DND-41 (cell line): ENCODE data around the gene ARHGAP32.
"Not testable (repeated sequence)": the region's sequence is repeated elsewhere in the genome, so short reads cannot be mapped to it uniquely, and the experiment has no call there.

Experiments used
- ATAC-seq: fragments of 200-7000 bp; cut with Tn5 transposase; 3 replicates; pipeline ENCODE4 v1.9.1; 2021; ENCODE audit warnings: low read depth; ENCODE audit not compliant: insufficient read depth
- DNase-seq: peaks from one replicate; pipeline ENCODE4 v3.0.0-alpha.2; 2020
- H2AFZ ChIP-seq: 2 replicates; pipeline ENCODE4 v1.6.0; 2012; ENCODE audit warnings: low read depth, low read length
- H3K27ac ChIP-seq: 2 replicates; pipeline ENCODE4 v1.5.1; 2012; ENCODE audit warnings: low read length, inconsistent platforms
- H3K27me3 ChIP-seq: fragments of 200-600 bp; sonication (generic); 2 replicates; pipeline ENCODE4 v1.6.0; 2012; ENCODE audit warnings: low read length, mild to moderate bottlenecking, inconsistent platforms; ENCODE audit not compliant: insufficient read depth, poor library complexity
- H3K36me3 ChIP-seq: 2 replicates; pipeline ENCODE4 v1.5.1; 2012; ENCODE audit warnings: low read length, inconsistent platforms; ENCODE audit not compliant: insufficient read depth
- H3K4me1 ChIP-seq: 2 replicates; pipeline ENCODE4 v1.5.1; 2012; ENCODE audit warnings: mild to moderate bottlenecking, low read length; ENCODE audit not compliant: insufficient read depth
- H3K4me2 ChIP-seq: 2 replicates; pipeline ENCODE4 v1.6.0; 2012; ENCODE audit warnings: mild to moderate bottlenecking, moderate library complexity, low read length, inconsistent platforms; ENCODE audit not compliant: insufficient read depth
- H3K4me3 ChIP-seq, 2 experiments: fragments of 200-600 bp in 1 of 2; shearing (Covaris generic) in 1 of 2; 2 replicates each; pipeline ENCODE4 v1.5.1; 2012 to 2016; ENCODE audit warnings: inconsistent platforms in 2 of 2, low read length in 2 of 2, mild to moderate bottlenecking in 2 of 2, low read depth in 1 of 2, moderate library complexity in 1 of 2
- H3K79me2 ChIP-seq: 2 replicates; pipeline ENCODE4 v1.6.0; 2012; ENCODE audit warnings: low read length, inconsistent platforms; ENCODE audit not compliant: insufficient read depth
- H3K9ac ChIP-seq: 2 replicates; pipeline ENCODE4 v1.6.0; 2012; ENCODE audit warnings: low read depth, mild to moderate bottlenecking, inconsistent platforms, low read length, moderate library complexity
- H3K9me3 ChIP-seq: 2 replicates; pipeline ENCODE4 v1.5.1; 2012; ENCODE audit warnings: low read length, moderate library complexity, mild to moderate bottlenecking, inconsistent platforms; ENCODE audit not compliant: insufficient read depth, severe bottlenecking
- H4K20me1 ChIP-seq: 2 replicates; pipeline ENCODE4 v1.6.0; 2012; ENCODE audit warnings: low read length; ENCODE audit not compliant: insufficient read depth
- EZH2 ChIP-seq: IDR thresholded peaks from 3 replicates; pipeline ENCODE4 v1.6.1; 2012; ENCODE audit warnings: borderline replicate concordance, low read depth, mild to moderate bottlenecking, moderate library complexity, low read length, inconsistent platforms; ENCODE audit not compliant: severe bottlenecking
- TF ChIP-seq, protein P1 (sequence below): IDR thresholded peaks from 2 replicates; pipeline ENCODE4 v1.5.1; 2012; ENCODE audit warnings: borderline replicate concordance, low read length, moderate library complexity, mild to moderate bottlenecking; ENCODE audit not compliant: poor library complexity, severe bottlenecking; ENCODE audit errors: extremely low read depth

ARHGAP32 gene

DNA sequence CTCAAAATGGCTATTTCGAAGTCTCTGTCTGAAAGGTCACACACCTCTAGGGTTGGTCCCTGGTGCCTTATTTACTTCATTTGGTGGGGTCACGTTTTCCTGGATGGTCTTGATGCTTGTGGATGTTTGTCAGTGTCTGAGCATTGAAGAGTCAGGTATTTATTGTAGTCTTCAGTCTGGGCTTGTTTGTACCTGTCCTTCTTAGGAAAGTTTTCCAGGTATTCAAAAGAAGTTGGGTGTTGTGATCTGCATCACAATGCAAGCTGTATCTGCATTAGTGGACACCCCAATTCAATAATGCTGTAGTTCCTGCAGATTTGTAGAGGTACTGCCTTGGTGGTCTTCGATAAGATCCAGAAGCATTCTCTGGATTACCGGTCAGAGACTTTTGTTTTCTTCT, 186.0 kb downstream of the ARHGAP32 start:
- Histone ChIP-seq H3K27ac (no peak overlapping the region), H3K4me2 (no peak overlapping the region), H3K27me3 (no peaks in the 10 kb centered on the region), H3K36me3 (no peaks in the 10 kb centered on the region), H4K20me1 (no peaks in the 10 kb centered on the region), H3K79me2 (no peaks in the 10 kb centered on the region), H3K4me1 (peaks cover 5% of the 10 kb centered on the region; the same call in 1 of the 2 replicates), H2AFZ (no peak overlapping the region), H3K4me3 (no peak overlapping the region), H3K9ac (no peak overlapping the region), H3K9me3 (peaks cover 5% of the 10 kb centered on the region)
- no peak for DNase-seq
- ATAC-seq = no peak
- no peak for TF ChIP-seq EZH2
- TF ChIP-seq, protein P1, sequence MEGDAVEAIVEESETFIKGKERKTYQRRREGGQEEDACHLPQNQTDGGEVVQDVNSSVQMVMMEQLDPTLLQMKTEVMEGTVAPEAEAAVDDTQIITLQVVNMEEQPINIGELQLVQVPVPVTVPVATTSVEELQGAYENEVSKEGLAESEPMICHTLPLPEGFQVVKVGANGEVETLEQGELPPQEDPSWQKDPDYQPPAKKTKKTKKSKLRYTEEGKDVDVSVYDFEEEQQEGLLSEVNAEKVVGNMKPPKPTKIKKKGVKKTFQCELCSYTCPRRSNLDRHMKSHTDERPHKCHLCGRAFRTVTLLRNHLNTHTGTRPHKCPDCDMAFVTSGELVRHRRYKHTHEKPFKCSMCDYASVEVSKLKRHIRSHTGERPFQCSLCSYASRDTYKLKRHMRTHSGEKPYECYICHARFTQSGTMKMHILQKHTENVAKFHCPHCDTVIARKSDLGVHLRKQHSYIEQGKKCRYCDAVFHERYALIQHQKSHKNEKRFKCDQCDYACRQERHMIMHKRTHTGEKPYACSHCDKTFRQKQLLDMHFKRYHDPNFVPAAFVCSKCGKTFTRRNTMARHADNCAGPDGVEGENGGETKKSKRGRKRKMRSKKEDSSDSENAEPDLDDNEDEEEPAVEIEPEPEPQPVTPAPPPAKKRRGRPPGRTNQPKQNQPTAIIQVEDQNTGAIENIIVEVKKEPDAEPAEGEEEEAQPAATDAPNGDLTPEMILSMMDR = no peak

GRCh38 chr11:128999165-128999564, 193.0 kb downstream of the ARHGAP32 start:
- H3K27ac ChIP-seq, ATAC-seq, H3K4me3 ChIP-seq, H3K4me2 ChIP-seq, H3K27me3 ChIP-seq, H2AFZ ChIP-seq, H3K79me2 ChIP-seq, H3K9ac ChIP-seq, H3K36me3 ChIP-seq, DNase-seq, H4K20me1 ChIP-seq, H3K4me1 ChIP-seq: not testable (repeated sequence)
- H3K9me3 ChIP-seq = peaks cover 26% of the 10 kb centered on the region

DNA sequence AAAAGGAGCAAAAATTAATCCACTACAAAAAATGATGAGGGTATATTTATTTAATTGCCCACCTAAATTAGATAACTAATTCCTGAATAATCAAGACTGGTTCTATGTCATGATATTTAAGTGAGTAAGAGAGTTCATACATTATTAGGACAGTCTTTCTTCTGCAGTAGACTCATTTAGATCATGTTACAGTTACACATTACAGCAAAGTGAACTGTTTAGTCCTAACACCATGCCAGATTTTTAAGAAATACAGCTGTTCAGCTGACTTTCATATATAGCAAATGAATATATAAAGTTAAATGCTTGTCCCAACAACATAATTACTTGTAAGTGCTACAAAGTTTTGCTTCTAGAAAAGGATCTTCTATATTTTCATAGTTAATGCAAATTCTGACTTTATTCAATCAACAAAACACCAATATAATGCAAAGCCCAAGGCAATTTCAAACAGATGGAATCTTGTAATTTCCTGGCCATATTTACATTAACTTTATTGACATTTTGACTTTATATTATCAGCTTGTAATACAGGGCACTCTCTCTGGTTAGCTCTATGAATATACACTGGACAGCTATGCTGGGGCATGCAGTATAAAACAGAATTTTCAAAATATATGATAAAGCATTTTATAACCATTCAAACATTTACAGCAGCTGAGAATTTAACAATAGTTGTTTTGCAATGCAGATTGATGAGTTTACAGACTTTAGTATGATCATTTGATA, 203.7 kb downstream of the ARHGAP32 start:
- Histone ChIP-seq H3K79me2 (no peaks in the 10 kb centered on the region), H3K27ac (no peak overlapping the region), H3K4me1 (peaks cover 6% of the 10 kb centered on the region; the same call in 1 of the 2 replicates), H2AFZ (no peak overlapping the region), H3K4me3 (no peak overlapping the region), H3K27me3 (no peaks in the 10 kb centered on the region), H3K9me3 (no peaks in the 10 kb centered on the region), H3K36me3 (no peaks in the 10 kb centered on the region), H3K9ac (no peak overlapping the region), H4K20me1 (no peaks in the 10 kb centered on the region), H3K4me2 (no peak overlapping the region)
- no peak for TF ChIP-seq EZH2
- TF ChIP-seq, protein P1 = no peak
- DNase-seq (no peak), ATAC-seq (no peak)

- H3K79me2 ChIP-seq = no peaks in the 10 kb centered on the region
- H2AFZ ChIP-seq = peak overlapping the region; percentile 20; the same call in 1 of the 2 replicates
- H3K27ac ChIP-seq = no peak overlapping the region
- H3K4me2 ChIP-seq = no peak overlapping the region
- H3K36me3 ChIP-seq = no peaks in the 10 kb centered on the region
- H3K9me3 ChIP-seq = no peaks in the 10 kb centered on the region
- peaks cover 6% of the 10 kb centered on the region; the same call in 1 of the 2 replicates for H3K4me1 ChIP-seq
- no peak overlapping the region for H3K4me3 ChIP-seq
- H4K20me1 ChIP-seq = no peaks in the 10 kb centered on the region
- H3K27me3 ChIP-seq = no peaks in the 10 kb centered on the region
- TF ChIP-seq, protein P1 = no peak
- TF ChIP-seq EZH2 = no peak
- no peak overlapping the region for H3K9ac ChIP-seq
- DNase-seq = no peak
- no peak for ATAC-seq
These were observed 206.2 kb downstream of the ARHGAP32 start for GRCh38 chr11:128985880-128986279.
